Neural cell (in vitro differentiated cells): ENCODE data around the gene ASIC3. TPM values are rescaled to one million over a fixed set of nuclear protein-coding genes. Genes with fewer than 3 reads are reported as not detected.

ENCODE experiments used
- H2AFZ ChIP-seq: fragments of 200-600, 300-800 bp; sonication (generic), shearing (Covaris generic); 2 replicates; pipeline ENCODE4 v1.6.0; 2014; ENCODE audit warnings: low read depth, mild to moderate bottlenecking, antibody characterized with exemption, low read length, moderate library complexity
- H3F3A ChIP-seq: fragments of 200-600 bp; shearing (Covaris generic); 2 replicates; pipeline ENCODE4 v1.6.1; 2016; ENCODE audit warnings: mild to moderate bottlenecking, moderate library complexity, mixed read lengths, antibody characterized with exemption, low read length; ENCODE audit not compliant: insufficient read depth, poor library complexity, severe bottlenecking
- H3K27ac ChIP-seq: fragments of 200-600, 300-800 bp; sonication (generic), shearing (Covaris generic); 2 replicates; pipeline ENCODE4 v1.5.1; 2014; ENCODE audit warnings: mild to moderate bottlenecking, low read length, moderate library complexity
- H3K27me3 ChIP-seq: fragments of 300-800, 200-600 bp; sonication (generic), shearing (Covaris generic); 2 replicates; pipeline ENCODE4 v1.6.0; 2014; ENCODE audit warnings: mild to moderate bottlenecking, low read depth, low read length, moderate library complexity; ENCODE audit not compliant: insufficient read depth
- H3K36me3 ChIP-seq: fragments of 300-800, 200-600 bp; sonication (generic), shearing (Covaris generic); 2 replicates; pipeline ENCODE4 v1.5.1; 2014; ENCODE audit warnings: mild to moderate bottlenecking, antibody characterized with exemption, low read length, moderate library complexity; ENCODE audit not compliant: insufficient read depth
- H3K4me2 ChIP-seq: fragments of 300-800, 200-600 bp; sonication (generic), shearing (Covaris generic); 2 replicates; pipeline ENCODE4 v1.6.0; 2014; ENCODE audit warnings: mild to moderate bottlenecking, low read length
- H3K4me3 ChIP-seq: fragments of 300-800, 200-600 bp; sonication (generic), shearing (Covaris generic); 2 replicates; pipeline ENCODE4 v1.5.1; 2014; ENCODE audit warnings: mild to moderate bottlenecking, low read length, moderate library complexity
- H3K79me2 ChIP-seq: fragments of 200-600 bp; shearing (Covaris generic); replicated peaks from 2 replicates; pipeline ENCODE4 v1.6.0; 2014; ENCODE audit warnings: mild to moderate bottlenecking, low read length, moderate library complexity; ENCODE audit not compliant: insufficient read depth
- H3K9ac ChIP-seq: fragments of 300-800, 200-600 bp; sonication (generic), shearing (Covaris generic); 2 replicates; pipeline ENCODE4 v1.6.1; 2016; ENCODE audit warnings: mild to moderate bottlenecking, low read length, mixed read lengths
- H3K9me2 ChIP-seq: fragments of 200-600 bp; shearing (Covaris generic); 2 replicates; pipeline ENCODE4 v1.6.1; 2016; ENCODE audit warnings: mild to moderate bottlenecking, low read length, mixed read lengths; ENCODE audit not compliant: insufficient read depth
- H3K9me3 ChIP-seq: fragments of 200-600, 300-800 bp; sonication (generic), shearing (Covaris generic); 2 replicates; pipeline ENCODE4 v1.6.1; 2016; ENCODE audit warnings: mild to moderate bottlenecking, mixed run types, low read length, moderate library complexity, mixed read lengths
- H4K20me1 ChIP-seq: fragments of 200-600 bp; shearing (Covaris generic); 2 replicates; pipeline ENCODE4 v1.6.1; 2016; ENCODE audit warnings: mild to moderate bottlenecking, mixed run types; ENCODE audit not compliant: insufficient read depth
- EP300 ChIP-seq: fragments of 450-650 bp; conservative IDR thresholded peaks from 2 replicates; pipeline ENCODE4 v1.6.1; 2014; ENCODE audit warnings: antibody characterized with exemption, mild to moderate bottlenecking, moderate library complexity; ENCODE audit not compliant: poor library complexity, severe bottlenecking
- EZH2 ChIP-seq: fragments of 200-600, 300-800 bp; shearing (Covaris generic), sonication (generic); IDR thresholded peaks from 2 replicates; pipeline ENCODE4 v1.6.1; 2014; ENCODE audit warnings: antibody characterized with exemption, low read length, borderline replicate concordance, mild to moderate bottlenecking; ENCODE audit not compliant: insufficient read depth, poor library complexity, severe bottlenecking
- MXI1 ChIP-seq: fragments of 450-650 bp; conservative IDR thresholded peaks from 2 replicates; pipeline ENCODE4 v1.6.1; 2014; ENCODE audit warnings: antibody characterized with exemption, mild to moderate bottlenecking; ENCODE audit not compliant: poor library complexity, severe bottlenecking
- POLR2AphosphoS5 ChIP-seq: IDR thresholded peaks from 2 replicates; pipeline ENCODE4 v1.6.1; 2012
- RAD21 ChIP-seq: fragments of 450-650 bp; conservative IDR thresholded peaks from 2 replicates; pipeline ENCODE4 v1.6.1; 2014; ENCODE audit warnings: antibody characterized with exemption, mild to moderate bottlenecking, moderate library complexity
- SMC3 ChIP-seq: fragments of 450-650 bp; conservative IDR thresholded peaks from 2 replicates; pipeline ENCODE4 v1.6.1; 2014; ENCODE audit warnings: antibody characterized with exemption, mild to moderate bottlenecking, moderate library complexity; ENCODE audit not compliant: poor library complexity
- TAF1 ChIP-seq: IDR thresholded peaks from 2 replicates; pipeline ENCODE4 v1.6.1; 2012; ENCODE audit warnings: low read depth
- polyA plus RNA-seq: library from polyadenylated mRNA; depleted of rRNA; stranded (reverse); fragments of >200 nt; gene quantifications from 2 replicates; pipeline ENCODE4 v1.2.3, GENCODE V29; 2014
- TF ChIP-seq, protein P1 (sequence below): fragments of 450-650 bp; IDR thresholded peaks from 2 replicates; pipeline ENCODE4 v1.5.1; 2014; ENCODE audit warnings: antibody characterized with exemption, mild to moderate bottlenecking, moderate library complexity; ENCODE audit not compliant: poor library complexity, severe bottlenecking
- TF ChIP-seq, protein P2 (sequence below): IDR thresholded peaks from 2 replicates; pipeline ENCODE4 v1.6.1; 2012; ENCODE audit warnings: borderline replicate concordance

ASIC3 gene
- polyA plus RNA-seq, 1 donor from 2014 or later: 3.3 TPM

DNA sequence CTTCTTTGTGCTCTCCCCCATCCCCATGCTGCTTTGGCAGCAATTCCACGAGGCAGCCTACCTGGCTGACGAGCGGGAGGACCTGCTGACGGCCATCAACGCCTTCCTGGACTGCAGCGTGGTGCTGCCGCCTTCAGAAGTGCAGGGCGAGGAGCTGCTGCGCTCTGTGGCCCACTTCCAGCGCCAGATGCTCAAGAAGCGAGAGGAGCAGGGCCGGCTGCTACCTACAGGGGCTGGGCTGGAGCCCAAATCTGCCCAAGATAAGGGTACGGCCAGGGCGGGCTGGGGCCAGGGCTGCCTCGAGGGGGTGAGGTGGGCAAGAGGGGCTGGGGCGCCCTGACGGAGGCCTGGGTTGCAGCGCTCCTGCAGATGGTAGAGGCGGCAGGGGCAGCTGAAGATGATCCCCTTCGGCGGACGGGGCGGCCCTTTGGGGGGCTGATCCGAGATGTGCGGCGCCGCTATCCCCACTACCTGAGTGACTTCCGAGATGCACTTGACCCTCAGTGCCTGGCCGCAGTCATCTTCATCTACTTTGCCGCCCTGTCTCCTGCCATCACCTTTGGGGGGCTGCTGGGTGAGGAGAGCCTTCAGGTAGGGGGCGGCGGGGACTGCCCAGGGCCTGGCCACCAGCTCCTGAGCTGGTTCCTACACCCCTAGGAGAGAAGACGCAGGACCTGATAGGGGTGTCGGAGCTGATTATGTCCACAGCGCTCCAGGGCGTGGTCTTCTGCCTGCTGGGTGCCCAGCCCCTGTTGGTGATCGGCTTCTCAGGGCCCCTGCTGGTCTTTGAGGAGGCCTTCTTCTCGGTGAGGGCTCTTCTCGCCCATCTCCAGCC lies 22.9 kb downstream of the ASIC3 start:
- H3K9me2 ChIP-seq: no peaks in the 10 kb centered on the region

DNA sequence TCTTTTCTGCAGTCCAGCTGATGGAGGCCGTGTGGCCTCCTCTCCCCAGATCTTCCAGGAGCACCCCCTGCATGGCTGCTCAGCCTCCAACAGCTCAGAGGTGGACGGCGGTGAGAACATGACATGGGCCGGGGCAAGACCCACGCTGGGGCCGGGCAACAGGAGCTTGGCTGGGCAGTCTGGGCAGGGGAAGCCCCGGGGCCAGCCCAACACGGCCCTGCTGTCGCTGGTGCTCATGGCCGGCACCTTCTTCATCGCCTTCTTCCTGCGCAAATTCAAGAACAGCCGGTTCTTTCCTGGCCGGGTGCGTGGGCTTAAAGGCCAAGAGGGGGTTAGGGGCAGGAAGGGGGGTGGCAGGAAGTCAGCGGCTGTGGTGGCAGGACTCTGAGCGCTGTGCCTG lies 25.7 kb downstream of the ASIC3 start:
- Histone ChIP-seq H3K27ac (no peak overlapping the region), H3K27me3 (no peaks in the 10 kb centered on the region), H3K9me2 (no peaks in the 10 kb centered on the region), H3K9ac (no peak overlapping the region), H2AFZ (no peak overlapping the region), H4K20me1 (no peaks in the 10 kb centered on the region), H3K4me3 (no peak overlapping the region), H3K4me2 (no peak overlapping the region), H3F3A (no peaks in the 10 kb centered on the region), H3K36me3 (no peaks in the 10 kb centered on the region), H3K9me3 (no peaks in the 10 kb centered on the region), H3K79me2 (no peaks in the 10 kb centered on the region)
- TF ChIP-seq, protein P1, sequence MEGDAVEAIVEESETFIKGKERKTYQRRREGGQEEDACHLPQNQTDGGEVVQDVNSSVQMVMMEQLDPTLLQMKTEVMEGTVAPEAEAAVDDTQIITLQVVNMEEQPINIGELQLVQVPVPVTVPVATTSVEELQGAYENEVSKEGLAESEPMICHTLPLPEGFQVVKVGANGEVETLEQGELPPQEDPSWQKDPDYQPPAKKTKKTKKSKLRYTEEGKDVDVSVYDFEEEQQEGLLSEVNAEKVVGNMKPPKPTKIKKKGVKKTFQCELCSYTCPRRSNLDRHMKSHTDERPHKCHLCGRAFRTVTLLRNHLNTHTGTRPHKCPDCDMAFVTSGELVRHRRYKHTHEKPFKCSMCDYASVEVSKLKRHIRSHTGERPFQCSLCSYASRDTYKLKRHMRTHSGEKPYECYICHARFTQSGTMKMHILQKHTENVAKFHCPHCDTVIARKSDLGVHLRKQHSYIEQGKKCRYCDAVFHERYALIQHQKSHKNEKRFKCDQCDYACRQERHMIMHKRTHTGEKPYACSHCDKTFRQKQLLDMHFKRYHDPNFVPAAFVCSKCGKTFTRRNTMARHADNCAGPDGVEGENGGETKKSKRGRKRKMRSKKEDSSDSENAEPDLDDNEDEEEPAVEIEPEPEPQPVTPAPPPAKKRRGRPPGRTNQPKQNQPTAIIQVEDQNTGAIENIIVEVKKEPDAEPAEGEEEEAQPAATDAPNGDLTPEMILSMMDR: no peak
- no peak for TF ChIP-seq MXI1
- TF ChIP-seq EZH2: no peak
- TF ChIP-seq SMC3: no peak
- no peak for TF ChIP-seq POLR2AphosphoS5
- TF ChIP-seq RAD21: no peak
- TF ChIP-seq, protein P2, sequence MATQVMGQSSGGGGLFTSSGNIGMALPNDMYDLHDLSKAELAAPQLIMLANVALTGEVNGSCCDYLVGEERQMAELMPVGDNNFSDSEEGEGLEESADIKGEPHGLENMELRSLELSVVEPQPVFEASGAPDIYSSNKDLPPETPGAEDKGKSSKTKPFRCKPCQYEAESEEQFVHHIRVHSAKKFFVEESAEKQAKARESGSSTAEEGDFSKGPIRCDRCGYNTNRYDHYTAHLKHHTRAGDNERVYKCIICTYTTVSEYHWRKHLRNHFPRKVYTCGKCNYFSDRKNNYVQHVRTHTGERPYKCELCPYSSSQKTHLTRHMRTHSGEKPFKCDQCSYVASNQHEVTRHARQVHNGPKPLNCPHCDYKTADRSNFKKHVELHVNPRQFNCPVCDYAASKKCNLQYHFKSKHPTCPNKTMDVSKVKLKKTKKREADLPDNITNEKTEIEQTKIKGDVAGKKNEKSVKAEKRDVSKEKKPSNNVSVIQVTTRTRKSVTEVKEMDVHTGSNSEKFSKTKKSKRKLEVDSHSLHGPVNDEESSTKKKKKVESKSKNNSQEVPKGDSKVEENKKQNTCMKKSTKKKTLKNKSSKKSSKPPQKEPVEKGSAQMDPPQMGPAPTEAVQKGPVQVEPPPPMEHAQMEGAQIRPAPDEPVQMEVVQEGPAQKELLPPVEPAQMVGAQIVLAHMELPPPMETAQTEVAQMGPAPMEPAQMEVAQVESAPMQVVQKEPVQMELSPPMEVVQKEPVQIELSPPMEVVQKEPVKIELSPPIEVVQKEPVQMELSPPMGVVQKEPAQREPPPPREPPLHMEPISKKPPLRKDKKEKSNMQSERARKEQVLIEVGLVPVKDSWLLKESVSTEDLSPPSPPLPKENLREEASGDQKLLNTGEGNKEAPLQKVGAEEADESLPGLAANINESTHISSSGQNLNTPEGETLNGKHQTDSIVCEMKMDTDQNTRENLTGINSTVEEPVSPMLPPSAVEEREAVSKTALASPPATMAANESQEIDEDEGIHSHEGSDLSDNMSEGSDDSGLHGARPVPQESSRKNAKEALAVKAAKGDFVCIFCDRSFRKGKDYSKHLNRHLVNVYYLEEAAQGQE: no peak
- TF ChIP-seq EP300: no peak
- no peak for TF ChIP-seq TAF1

More for the DNA sequence above, 22.9 kb downstream of the ASIC3 start:
- no peaks in the 10 kb centered on the region for H3F3A ChIP-seq
- no peaks in the 10 kb centered on the region for H3K79me2 ChIP-seq
- H3K9me3 ChIP-seq: no peaks in the 10 kb centered on the region
- H3K27me3 ChIP-seq: no peaks in the 10 kb centered on the region
- H3K4me3 ChIP-seq: no peak overlapping the region
- no peak for TF ChIP-seq TAF1
- TF ChIP-seq, protein P2: no peak
- TF ChIP-seq SMC3: no peak
- no peak for TF ChIP-seq EZH2
- no peak for TF ChIP-seq POLR2AphosphoS5
- TF ChIP-seq, protein P1: no peak
- TF ChIP-seq EP300: no peak
- no peak for TF ChIP-seq RAD21
- no peaks in the 10 kb centered on the region for H3K36me3 ChIP-seq
- H4K20me1 ChIP-seq: no peaks in the 10 kb centered on the region
- no peak overlapping the region for H3K27ac ChIP-seq
- no peak overlapping the region for H3K4me2 ChIP-seq
- no peak overlapping the region for H3K9ac ChIP-seq
- H2AFZ ChIP-seq: no peak overlapping the region
